Astrocyte (in vitro differentiated cells and primary cell): Measurements from ENCODE around the gene CPA4.
"Not testable (repeated sequence)": the region's sequence is repeated elsewhere in the genome, so short reads cannot be mapped to it uniquely, and the experiment has no call there.

Source experiments
- CTCF ChIP-seq: IDR thresholded peaks from 2 replicates; pipeline ENCODE4 v1.5.1; 2011; ENCODE audit warnings: low read depth, mild to moderate bottlenecking, inconsistent platforms, low read length, moderate library complexity; ENCODE audit not compliant: insufficient read depth
- EZH2 ChIP-seq: IDR thresholded peaks from 2 replicates; pipeline ENCODE4 v1.6.1; 2012; ENCODE audit warnings: mild to moderate bottlenecking, low read length, inconsistent platforms; ENCODE audit not compliant: insufficient read depth

GRCh38 chr7:130249626-130250025 is 43.3 kb upstream of the CPA4 start:
- not testable (repeated sequence) for TF ChIP-seq CTCF, EZH2
